Neural cell (in vitro differentiated cells): ENCODE results near the gene PIK3CG. TPM values are rescaled to one million over a fixed set of nuclear protein-coding genes. Genes with fewer than 3 reads are reported as not detected.

Experiments
- H2AFZ ChIP-seq: fragments of 200-600, 300-800 bp; sonication (generic), shearing (Covaris generic); 2 replicates; pipeline ENCODE4 v1.6.0; 2014; ENCODE audit warnings: low read depth, mild to moderate bottlenecking, antibody characterized with exemption, low read length, moderate library complexity
- H3F3A ChIP-seq: fragments of 200-600 bp; shearing (Covaris generic); 2 replicates; pipeline ENCODE4 v1.6.1; 2016; ENCODE audit warnings: mild to moderate bottlenecking, moderate library complexity, mixed read lengths, antibody characterized with exemption, low read length; ENCODE audit not compliant: insufficient read depth, poor library complexity, severe bottlenecking
- H3K27ac ChIP-seq: fragments of 200-600, 300-800 bp; sonication (generic), shearing (Covaris generic); 2 replicates; pipeline ENCODE4 v1.5.1; 2014; ENCODE audit warnings: mild to moderate bottlenecking, low read length, moderate library complexity
- H3K27me3 ChIP-seq: fragments of 300-800, 200-600 bp; sonication (generic), shearing (Covaris generic); 2 replicates; pipeline ENCODE4 v1.6.0; 2014; ENCODE audit warnings: mild to moderate bottlenecking, low read depth, low read length, moderate library complexity; ENCODE audit not compliant: insufficient read depth
- H3K36me3 ChIP-seq: fragments of 300-800, 200-600 bp; sonication (generic), shearing (Covaris generic); 2 replicates; pipeline ENCODE4 v1.5.1; 2014; ENCODE audit warnings: mild to moderate bottlenecking, antibody characterized with exemption, low read length, moderate library complexity; ENCODE audit not compliant: insufficient read depth
- H3K4me2 ChIP-seq: fragments of 300-800, 200-600 bp; sonication (generic), shearing (Covaris generic); 2 replicates; pipeline ENCODE4 v1.6.0; 2014; ENCODE audit warnings: mild to moderate bottlenecking, low read length
- H3K4me3 ChIP-seq: fragments of 300-800, 200-600 bp; sonication (generic), shearing (Covaris generic); 2 replicates; pipeline ENCODE4 v1.5.1; 2014; ENCODE audit warnings: mild to moderate bottlenecking, low read length, moderate library complexity
- H3K79me2 ChIP-seq: fragments of 200-600 bp; shearing (Covaris generic); replicated peaks from 2 replicates; pipeline ENCODE4 v1.6.0; 2014; ENCODE audit warnings: mild to moderate bottlenecking, low read length, moderate library complexity; ENCODE audit not compliant: insufficient read depth
- H3K9ac ChIP-seq: fragments of 300-800, 200-600 bp; sonication (generic), shearing (Covaris generic); 2 replicates; pipeline ENCODE4 v1.6.1; 2016; ENCODE audit warnings: mild to moderate bottlenecking, low read length, mixed read lengths
- H3K9me2 ChIP-seq: fragments of 200-600 bp; shearing (Covaris generic); 2 replicates; pipeline ENCODE4 v1.6.1; 2016; ENCODE audit warnings: mild to moderate bottlenecking, low read length, mixed read lengths; ENCODE audit not compliant: insufficient read depth
- H3K9me3 ChIP-seq: fragments of 200-600, 300-800 bp; sonication (generic), shearing (Covaris generic); 2 replicates; pipeline ENCODE4 v1.6.1; 2016; ENCODE audit warnings: mild to moderate bottlenecking, mixed run types, low read length, moderate library complexity, mixed read lengths
- H4K20me1 ChIP-seq: fragments of 200-600 bp; shearing (Covaris generic); 2 replicates; pipeline ENCODE4 v1.6.1; 2016; ENCODE audit warnings: mild to moderate bottlenecking, mixed run types; ENCODE audit not compliant: insufficient read depth
- EP300 ChIP-seq: fragments of 450-650 bp; conservative IDR thresholded peaks from 2 replicates; pipeline ENCODE4 v1.6.1; 2014; ENCODE audit warnings: antibody characterized with exemption, mild to moderate bottlenecking, moderate library complexity; ENCODE audit not compliant: poor library complexity, severe bottlenecking
- EZH2 ChIP-seq: fragments of 200-600, 300-800 bp; shearing (Covaris generic), sonication (generic); IDR thresholded peaks from 2 replicates; pipeline ENCODE4 v1.6.1; 2014; ENCODE audit warnings: antibody characterized with exemption, low read length, borderline replicate concordance, mild to moderate bottlenecking; ENCODE audit not compliant: insufficient read depth, poor library complexity, severe bottlenecking
- MXI1 ChIP-seq: fragments of 450-650 bp; conservative IDR thresholded peaks from 2 replicates; pipeline ENCODE4 v1.6.1; 2014; ENCODE audit warnings: antibody characterized with exemption, mild to moderate bottlenecking; ENCODE audit not compliant: poor library complexity, severe bottlenecking
- POLR2AphosphoS5 ChIP-seq: IDR thresholded peaks from 2 replicates; pipeline ENCODE4 v1.6.1; 2012
- RAD21 ChIP-seq: fragments of 450-650 bp; conservative IDR thresholded peaks from 2 replicates; pipeline ENCODE4 v1.6.1; 2014; ENCODE audit warnings: antibody characterized with exemption, mild to moderate bottlenecking, moderate library complexity
- SMC3 ChIP-seq: fragments of 450-650 bp; conservative IDR thresholded peaks from 2 replicates; pipeline ENCODE4 v1.6.1; 2014; ENCODE audit warnings: antibody characterized with exemption, mild to moderate bottlenecking, moderate library complexity; ENCODE audit not compliant: poor library complexity
- TAF1 ChIP-seq: IDR thresholded peaks from 2 replicates; pipeline ENCODE4 v1.6.1; 2012; ENCODE audit warnings: low read depth
- polyA minus RNA-seq: library from RNA; depleted of rRNA, polyadenylated mRNA; stranded (reverse); fragments of >200 nt; gene quantifications from 2 replicates; pipeline ENCODE4 v1.2.3, GENCODE V29; 2014
- polyA plus RNA-seq: library from polyadenylated mRNA; depleted of rRNA; stranded (reverse); fragments of >200 nt; gene quantifications from 2 replicates; pipeline ENCODE4 v1.2.3, GENCODE V29; 2014
- TF ChIP-seq, protein P1 (sequence below): IDR thresholded peaks from 2 replicates; pipeline ENCODE4 v1.6.1; 2012; ENCODE audit warnings: borderline replicate concordance
- TF ChIP-seq, protein P2 (sequence below): fragments of 450-650 bp; IDR thresholded peaks from 2 replicates; pipeline ENCODE4 v1.5.1; 2014; ENCODE audit warnings: antibody characterized with exemption, mild to moderate bottlenecking, moderate library complexity; ENCODE audit not compliant: poor library complexity, severe bottlenecking

The PIK3CG gene
- not detected in 2 replicates for polyA plus RNA-seq
- not detected in 2 replicates for polyA minus RNA-seq

- Histone ChIP-seq H3K27me3 (no peaks in the 10 kb centered on the region), H3K9me2 (no peaks in the 10 kb centered on the region), H3K9ac (no peak within 1 kb of the TSS), H3K4me3 (no peak within 1 kb of the TSS), H3K27ac (no peak within 1 kb of the TSS), H3K9me3 (no peaks in the 10 kb centered on the region), H3F3A (no peaks in the 10 kb centered on the region), H3K79me2 (no peaks in the 10 kb centered on the region), H3K36me3 (no peaks in the 10 kb centered on the region), H3K4me2 (no peak within 1 kb of the TSS), H4K20me1 (no peaks in the 10 kb centered on the region), H2AFZ (no peak within 1 kb of the TSS)
- TF ChIP-seq, protein P1, sequence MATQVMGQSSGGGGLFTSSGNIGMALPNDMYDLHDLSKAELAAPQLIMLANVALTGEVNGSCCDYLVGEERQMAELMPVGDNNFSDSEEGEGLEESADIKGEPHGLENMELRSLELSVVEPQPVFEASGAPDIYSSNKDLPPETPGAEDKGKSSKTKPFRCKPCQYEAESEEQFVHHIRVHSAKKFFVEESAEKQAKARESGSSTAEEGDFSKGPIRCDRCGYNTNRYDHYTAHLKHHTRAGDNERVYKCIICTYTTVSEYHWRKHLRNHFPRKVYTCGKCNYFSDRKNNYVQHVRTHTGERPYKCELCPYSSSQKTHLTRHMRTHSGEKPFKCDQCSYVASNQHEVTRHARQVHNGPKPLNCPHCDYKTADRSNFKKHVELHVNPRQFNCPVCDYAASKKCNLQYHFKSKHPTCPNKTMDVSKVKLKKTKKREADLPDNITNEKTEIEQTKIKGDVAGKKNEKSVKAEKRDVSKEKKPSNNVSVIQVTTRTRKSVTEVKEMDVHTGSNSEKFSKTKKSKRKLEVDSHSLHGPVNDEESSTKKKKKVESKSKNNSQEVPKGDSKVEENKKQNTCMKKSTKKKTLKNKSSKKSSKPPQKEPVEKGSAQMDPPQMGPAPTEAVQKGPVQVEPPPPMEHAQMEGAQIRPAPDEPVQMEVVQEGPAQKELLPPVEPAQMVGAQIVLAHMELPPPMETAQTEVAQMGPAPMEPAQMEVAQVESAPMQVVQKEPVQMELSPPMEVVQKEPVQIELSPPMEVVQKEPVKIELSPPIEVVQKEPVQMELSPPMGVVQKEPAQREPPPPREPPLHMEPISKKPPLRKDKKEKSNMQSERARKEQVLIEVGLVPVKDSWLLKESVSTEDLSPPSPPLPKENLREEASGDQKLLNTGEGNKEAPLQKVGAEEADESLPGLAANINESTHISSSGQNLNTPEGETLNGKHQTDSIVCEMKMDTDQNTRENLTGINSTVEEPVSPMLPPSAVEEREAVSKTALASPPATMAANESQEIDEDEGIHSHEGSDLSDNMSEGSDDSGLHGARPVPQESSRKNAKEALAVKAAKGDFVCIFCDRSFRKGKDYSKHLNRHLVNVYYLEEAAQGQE, result no peak
- TF ChIP-seq SMC3 (no peak), TAF1 (no peak), MXI1 (no peak), RAD21 (no peak), EP300 (no peak), POLR2AphosphoS5 (no peak), EZH2 (no peak)
- TF ChIP-seq, protein P2, sequence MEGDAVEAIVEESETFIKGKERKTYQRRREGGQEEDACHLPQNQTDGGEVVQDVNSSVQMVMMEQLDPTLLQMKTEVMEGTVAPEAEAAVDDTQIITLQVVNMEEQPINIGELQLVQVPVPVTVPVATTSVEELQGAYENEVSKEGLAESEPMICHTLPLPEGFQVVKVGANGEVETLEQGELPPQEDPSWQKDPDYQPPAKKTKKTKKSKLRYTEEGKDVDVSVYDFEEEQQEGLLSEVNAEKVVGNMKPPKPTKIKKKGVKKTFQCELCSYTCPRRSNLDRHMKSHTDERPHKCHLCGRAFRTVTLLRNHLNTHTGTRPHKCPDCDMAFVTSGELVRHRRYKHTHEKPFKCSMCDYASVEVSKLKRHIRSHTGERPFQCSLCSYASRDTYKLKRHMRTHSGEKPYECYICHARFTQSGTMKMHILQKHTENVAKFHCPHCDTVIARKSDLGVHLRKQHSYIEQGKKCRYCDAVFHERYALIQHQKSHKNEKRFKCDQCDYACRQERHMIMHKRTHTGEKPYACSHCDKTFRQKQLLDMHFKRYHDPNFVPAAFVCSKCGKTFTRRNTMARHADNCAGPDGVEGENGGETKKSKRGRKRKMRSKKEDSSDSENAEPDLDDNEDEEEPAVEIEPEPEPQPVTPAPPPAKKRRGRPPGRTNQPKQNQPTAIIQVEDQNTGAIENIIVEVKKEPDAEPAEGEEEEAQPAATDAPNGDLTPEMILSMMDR, result no peak
Measured at GRCh38 chr7:106865130-106866041, at the start of gene PIK3CG. Gene PIK3CG, plus strand, starts transcription at chr7:106865282. Its CDS starts 2,280 bp downstream, at chr7:106867562.

DNA sequence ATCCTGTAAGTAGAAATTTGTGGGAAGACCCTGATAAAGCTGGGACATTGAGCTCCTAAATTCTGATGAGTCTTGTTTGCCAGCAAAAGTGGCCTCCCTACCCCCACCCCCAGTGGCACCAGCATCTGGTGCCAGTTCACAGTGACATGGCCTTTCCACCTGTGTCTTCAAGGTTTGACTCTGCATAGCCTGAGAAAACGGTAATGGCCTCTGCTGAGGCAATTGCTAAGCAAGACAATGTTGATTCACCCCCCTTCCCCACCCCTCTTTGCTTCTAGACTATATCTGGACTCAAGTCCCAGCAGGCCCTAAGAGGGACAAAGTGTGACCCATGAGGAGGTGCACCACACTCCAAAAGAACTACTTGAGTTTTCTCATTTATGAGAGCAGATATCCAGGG, 48.0 kb upstream of the PIK3CG start:
- Histone ChIP-seq H3K9me2 (no peaks in the 10 kb centered on the region), H2AFZ (no peak overlapping the region), H3K27ac (no peak overlapping the region), H3K27me3 (no peaks in the 10 kb centered on the region), H3K79me2 (no peaks in the 10 kb centered on the region), H3K36me3 (no peaks in the 10 kb centered on the region), H3F3A (no peaks in the 10 kb centered on the region), H3K4me2 (no peak overlapping the region), H4K20me1 (no peaks in the 10 kb centered on the region), H3K9me3 (no peaks in the 10 kb centered on the region), H3K9ac (no peak overlapping the region), H3K4me3 (no peak overlapping the region)
- TF ChIP-seq, protein P1, result no peak
